HepG2 (cell line): Measurements from ENCODE around the gene ALB. TPM values are rescaled to one million over a fixed set of nuclear protein-coding genes. Genes with fewer than 3 reads are reported as not detected.

ENCODE experiments used
- ARID3A ChIP-seq: IDR thresholded peaks from 2 replicates; pipeline ENCODE4 v1.6.1; 2012; ENCODE audit warnings: low read depth, low read length, improper control_type of control experiment
- CBX5 ChIP-seq: sonication (generic); formaldehyde crosslinking; IDR thresholded peaks from 2 replicates; pipeline ENCODE4 v1.4.0; 2020; ENCODE audit warnings: missing genetic modification reagents, borderline replicate concordance
- CEBPG ChIP-seq: IDR thresholded peaks from 2 replicates; pipeline ENCODE4 v1.6.1; 2016
- HDAC2 ChIP-seq: sonication (generic); formaldehyde crosslinking; IDR thresholded peaks from 2 replicates; pipeline ENCODE4 v1.4.0; 2020; ENCODE audit warnings: missing genetic modification reagents
- NBN ChIP-seq: fragments of 450-650 bp; conservative IDR thresholded peaks from 2 replicates; pipeline ENCODE4 v1.6.1; 2017
- NR2F2 ChIP-seq: IDR thresholded peaks from 2 replicates; pipeline ENCODE4 v1.6.1; 2012; ENCODE audit warnings: low read depth, inconsistent platforms, borderline replicate concordance
- PRDM15 ChIP-seq: sonication (generic); formaldehyde crosslinking; IDR thresholded peaks from 2 replicates; pipeline ENCODE4 v1.4.0; 2020; ENCODE audit warnings: missing genetic modification reagents
- PRPF4 ChIP-seq: fragments of 200-400 bp; formaldehyde crosslinking; IDR thresholded peaks from 2 replicates; pipeline ENCODE4 v1.6.1; 2016; ENCODE audit warnings: low read length, low read depth; ENCODE audit not compliant: poor library complexity, severe bottlenecking
- REXO4 ChIP-seq: sonication (generic); formaldehyde crosslinking; IDR thresholded peaks from 2 replicates; pipeline ENCODE4 v1.8.0; 2022; ENCODE audit warnings: missing genetic modification reagents, mild to moderate bottlenecking, borderline replicate concordance
- SALL1 ChIP-seq: sonication (generic); formaldehyde crosslinking; IDR thresholded peaks from 2 replicates; pipeline ENCODE4 v1.8.0; 2022; ENCODE audit warnings: mild to moderate bottlenecking, missing genetic modification reagents
- SIX1 ChIP-seq: sonication (generic); formaldehyde crosslinking; IDR thresholded peaks from 2 replicates; pipeline ENCODE4 v1.4.0; 2020; ENCODE audit warnings: missing genetic modification reagents, borderline replicate concordance
- SMAD3 ChIP-seq: sonication (generic); formaldehyde crosslinking; IDR thresholded peaks from 2 replicates; pipeline ENCODE4 v1.4.0; 2020; ENCODE audit warnings: missing genetic modification reagents
- SMYD3 ChIP-seq: sonication (generic); formaldehyde crosslinking; IDR thresholded peaks from 2 replicates; pipeline ENCODE4 v1.8.1; 2023; ENCODE audit warnings: mild to moderate bottlenecking, missing genetic modification reagents
- TEAD3 ChIP-seq: optimal IDR thresholded peaks from 2 replicates; pipeline ENCODE3; 2016; ENCODE audit warnings: borderline replicate concordance
- ZC3H4 ChIP-seq: sonication (generic); formaldehyde crosslinking; IDR thresholded peaks from 2 replicates; pipeline ENCODE4 v1.4.0; 2020; ENCODE audit warnings: missing genetic modification reagents, borderline replicate concordance
- ZNF121 ChIP-seq: sonication (generic); formaldehyde crosslinking; IDR thresholded peaks from 2 replicates; pipeline ENCODE4 v1.5.0; 2020; ENCODE audit warnings: mild to moderate bottlenecking, missing genetic modification reagents
- ZNF225 ChIP-seq: sonication (generic); formaldehyde crosslinking; IDR thresholded peaks from 2 replicates; pipeline ENCODE4 v1.4.0; 2020; ENCODE audit warnings: mild to moderate bottlenecking, missing genetic modification reagents
- ZNF30 ChIP-seq: sonication (generic); formaldehyde crosslinking; IDR thresholded peaks from 2 replicates; pipeline ENCODE4 v1.5.0; 2020; ENCODE audit warnings: mild to moderate bottlenecking, missing genetic modification reagents
- ZNF432 ChIP-seq: sonication (generic); formaldehyde crosslinking; IDR thresholded peaks from 2 replicates; pipeline ENCODE4 v1.5.0; 2020; ENCODE audit warnings: missing genetic modification reagents, mild to moderate bottlenecking, borderline replicate concordance
- ZNF567 ChIP-seq: sonication (generic); formaldehyde crosslinking; IDR thresholded peaks from 2 replicates; pipeline ENCODE4 v1.8.1; 2023; ENCODE audit warnings: mild to moderate bottlenecking, missing genetic modification reagents, borderline replicate concordance
- ZNF710 ChIP-seq: sonication (generic); formaldehyde crosslinking; IDR thresholded peaks from 2 replicates; pipeline ENCODE4 v1.5.0; 2020; ENCODE audit warnings: mild to moderate bottlenecking, missing genetic modification reagents, borderline replicate concordance
- polyA plus RNA-seq, 8 experiments: library from polyadenylated mRNA; depleted of rRNA in 3 of 8; stranded (reverse) in 7 of 8; unstranded in 1 of 8; fragments of >200 nt; fragmentation: Illumina TruSeq in 4 of 8; extraction: Trizol in 4 of 8; gene quantifications; 2 replicates each; pipeline versions ENCODE4 v1.2.1 to v1.2.3, GENCODE V29; 2011 to 2016; ENCODE audit warnings: low read depth in 4 of 8, missing spikeins in 1 of 8, mixed read lengths in 1 of 8; ENCODE audit not compliant: insufficient read depth in 1 of 8
- total RNA-seq, 5 experiments: library from RNA; depleted of rRNA; stranded (reverse); fragments of >200 nt; fragmentation: Illumina TruSeq; extraction: Trizol; gene quantifications; 2 replicates each; pipeline ENCODE4 v1.2.3, GENCODE V29; 2016; ENCODE audit warnings: low read depth in 1 of 5
- TF ChIP-seq, protein P1 (sequence below): sonication (generic); formaldehyde crosslinking; IDR thresholded peaks from 2 replicates; pipeline ENCODE4 v1.4.0; 2020; ENCODE audit warnings: missing genetic modification reagents, borderline replicate concordance

ALB gene
- total and polyA plus RNA-seq, 2 of the 13 experiments (the other 11 are each of a cell fraction or from before 2014, with no cell fraction given), result 22,259 to 22,625 TPM

- TF ChIP-seq SALL1 (CRISPR knock-in tag) (peak; percentile 84; the same call in 1 of the 2 replicates), NBN (no peak), SMYD3 (CRISPR knock-in tag) (no peak), ZNF30 (CRISPR knock-in tag) (no peak), TEAD3 (CRISPR knock-in tag) (peak; percentile 41), SIX1 (CRISPR knock-in tag) (peak; percentile 35; the same call in 1 of the 2 replicates), PRDM15 (CRISPR knock-in tag) (no peak), NR2F2 (peak; percentile 99), REXO4 (CRISPR knock-in tag) (no peak), SMAD3 (CRISPR knock-in tag) (0 out of 2 replicates have a peak, but pooled peaks have one; percentile 42), ZNF225 (CRISPR knock-in tag) (no peak), ZNF567 (CRISPR knock-in tag) (no peak), ARID3A (no peak), ZNF432 (CRISPR knock-in tag) (no peak), ZNF710 (CRISPR knock-in tag) (peak; percentile 85), ZNF121 (CRISPR knock-in tag) (no peak), PRPF4 (no peak), ZC3H4 (no peak), HDAC2 (CRISPR knock-in tag) (peak; percentile 81), CBX5 (CRISPR knock-in tag) (no peak), CEBPG (CRISPR knock-in tag) (peak; percentile 87)
- TF ChIP-seq, protein P1, sequence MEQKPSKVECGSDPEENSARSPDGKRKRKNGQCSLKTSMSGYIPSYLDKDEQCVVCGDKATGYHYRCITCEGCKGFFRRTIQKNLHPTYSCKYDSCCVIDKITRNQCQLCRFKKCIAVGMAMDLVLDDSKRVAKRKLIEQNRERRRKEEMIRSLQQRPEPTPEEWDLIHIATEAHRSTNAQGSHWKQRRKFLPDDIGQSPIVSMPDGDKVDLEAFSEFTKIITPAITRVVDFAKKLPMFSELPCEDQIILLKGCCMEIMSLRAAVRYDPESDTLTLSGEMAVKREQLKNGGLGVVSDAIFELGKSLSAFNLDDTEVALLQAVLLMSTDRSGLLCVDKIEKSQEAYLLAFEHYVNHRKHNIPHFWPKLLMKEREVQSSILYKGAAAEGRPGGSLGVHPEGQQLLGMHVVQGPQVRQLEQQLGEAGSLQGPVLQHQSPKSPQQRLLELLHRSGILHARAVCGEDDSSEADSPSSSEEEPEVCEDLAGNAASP (CRISPR knock-in tag), result peak; percentile 69; the same call in 1 of the 2 replicates
These were observed 25.9 kb downstream of the ALB start (continued) for GRCh38 chr4:73429826-73430587.
